HG02763 (cell line): ENCODE results near the gene TRAF7.
"Not testable (repeated sequence)": the region's sequence is repeated elsewhere in the genome, so short reads cannot be mapped to it uniquely, and the experiment has no call there.

Experiments used
- ATAC-seq: cut with Tn5 transposase; IDR thresholded peaks from one replicate; pipeline ENCODE4 v1.9.1; 2021; ENCODE audit warnings: mild to moderate bottlenecking, moderate library complexity; ENCODE audit not compliant: unreplicated experiment

TRAF7 gene

DNA sequence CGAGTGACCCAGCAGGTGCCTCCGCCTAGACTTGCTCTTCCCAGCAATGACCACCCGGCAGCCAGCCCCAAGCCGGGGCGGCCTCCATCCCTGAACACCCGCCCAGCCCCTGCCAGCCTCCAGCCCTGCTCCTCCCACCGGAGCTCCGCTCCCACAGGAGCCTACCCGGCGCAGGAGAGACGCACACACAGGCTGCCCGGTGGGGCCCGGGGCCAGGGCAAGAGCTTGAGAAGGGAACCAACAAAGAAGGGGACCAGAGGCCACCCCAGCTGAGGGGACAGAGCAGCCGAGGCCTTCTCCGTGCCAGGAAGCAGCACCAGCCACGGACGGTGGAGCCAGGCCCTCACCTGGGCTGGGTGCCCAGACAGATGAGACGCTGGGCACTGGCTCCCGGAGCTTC is 33.7 kb upstream of the TRAF7 start:
- no peak for ATAC-seq

DNA sequence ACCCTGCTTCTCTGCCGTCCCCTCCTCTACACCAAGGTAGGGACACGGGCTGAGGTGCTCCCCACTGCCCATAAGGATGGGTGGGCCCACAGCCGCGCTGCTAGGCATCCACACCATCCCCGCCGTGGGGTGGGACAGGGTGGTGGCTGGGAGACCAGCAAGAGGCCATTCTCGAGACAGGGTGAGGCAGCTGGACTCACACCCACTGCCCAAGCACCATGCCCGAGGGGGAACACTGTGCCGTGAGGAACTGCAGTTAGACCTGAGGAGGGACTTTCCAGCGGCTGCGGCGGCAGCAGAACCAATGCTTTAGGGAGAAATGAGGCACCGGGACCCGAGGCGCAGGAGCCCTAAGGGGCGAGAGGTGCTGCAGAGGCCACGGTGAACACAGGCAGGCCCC is 33.2 kb upstream of the TRAF7 start:
- no peak for ATAC-seq

DNA sequence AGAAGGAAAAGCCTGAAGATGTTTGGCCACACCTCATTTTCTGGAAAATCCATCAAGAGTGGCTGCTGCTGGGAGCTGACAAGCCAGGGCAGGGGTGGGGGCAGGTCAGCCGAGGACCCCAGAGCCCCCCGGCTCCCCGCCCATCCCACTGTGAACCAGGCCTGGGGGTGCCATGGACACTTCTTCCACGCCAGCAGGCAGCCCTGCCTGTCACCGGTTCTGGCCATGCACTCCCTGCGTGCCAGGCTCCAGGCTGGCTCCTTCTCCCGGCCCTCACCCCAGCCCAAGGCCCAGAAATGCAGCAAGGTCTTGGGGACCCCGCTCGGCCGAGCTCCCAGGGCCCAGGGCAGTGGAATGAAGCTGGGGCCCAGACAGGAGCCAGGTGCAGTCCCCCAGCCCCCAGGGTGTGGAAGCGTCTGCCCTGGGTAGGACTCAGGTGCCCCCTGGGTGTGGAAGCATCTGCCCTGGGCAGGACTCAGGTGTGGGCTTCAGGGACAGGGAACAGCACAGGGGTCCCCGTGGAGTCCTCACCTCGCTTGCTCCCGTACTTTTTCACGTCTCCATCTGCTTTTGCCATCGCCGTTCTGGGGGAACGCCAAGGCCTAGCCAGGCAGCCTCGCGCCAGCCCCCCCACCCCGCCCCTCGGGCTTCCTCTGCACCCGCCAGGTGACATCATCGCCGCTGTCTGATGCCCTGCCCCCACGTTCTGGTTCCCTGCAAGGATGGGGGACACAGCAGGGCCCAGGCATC is 32.5 kb upstream of the TRAF7 start:
- not testable (repeated sequence) for ATAC-seq

DNA sequence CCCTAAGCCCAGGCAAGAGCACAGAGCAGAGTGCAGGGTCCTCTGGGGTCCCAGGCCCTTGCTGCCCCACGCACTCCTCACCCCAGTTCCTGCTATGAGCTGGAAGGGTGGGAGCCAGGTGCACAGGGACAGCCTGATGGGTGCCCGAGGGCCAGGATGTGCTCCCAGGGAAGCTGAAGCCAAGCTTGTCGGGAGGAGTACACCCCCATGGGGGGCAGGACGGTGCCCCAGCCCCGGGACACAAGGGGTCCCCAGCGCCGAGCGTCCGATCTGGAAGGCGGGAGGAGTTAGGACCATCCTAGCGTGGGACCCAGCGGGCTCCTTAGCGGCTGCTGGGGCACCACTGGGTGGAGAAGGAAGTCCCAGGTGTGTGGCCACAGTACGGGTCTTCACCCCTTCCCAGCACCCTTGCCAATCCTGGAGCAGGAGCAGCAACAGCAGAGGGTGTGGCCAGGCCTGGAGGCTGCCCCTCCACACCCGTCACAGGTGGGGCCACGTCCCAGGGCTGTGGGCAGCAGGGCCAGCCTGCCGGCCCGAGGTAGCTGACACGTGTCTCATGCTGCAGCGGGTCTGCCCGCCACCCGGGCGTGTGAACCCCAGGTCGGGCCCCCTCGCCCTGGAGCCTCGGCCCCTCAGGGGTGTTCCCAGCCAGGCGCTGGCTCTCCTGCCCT is 31.7 kb upstream of the TRAF7 start:
- not testable (repeated sequence) for ATAC-seq

DNA sequence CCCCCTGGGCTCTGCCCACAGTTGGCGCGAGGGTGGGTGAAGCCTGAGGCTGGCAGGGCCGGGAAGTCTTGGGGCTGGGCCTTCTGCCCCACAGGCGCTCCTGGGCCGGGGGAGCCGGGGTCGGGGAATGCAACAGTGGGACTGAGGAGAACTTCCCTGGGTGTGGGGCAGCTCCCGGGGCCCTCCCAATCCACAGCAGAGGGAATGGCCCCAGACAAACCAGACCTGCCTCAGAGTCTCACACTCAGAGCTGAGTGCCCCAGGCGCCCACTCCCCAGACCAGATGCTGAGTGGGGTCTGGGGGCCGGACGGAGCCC is 31.2 kb upstream of the TRAF7 start:
- not testable (repeated sequence) for ATAC-seq

DNA sequence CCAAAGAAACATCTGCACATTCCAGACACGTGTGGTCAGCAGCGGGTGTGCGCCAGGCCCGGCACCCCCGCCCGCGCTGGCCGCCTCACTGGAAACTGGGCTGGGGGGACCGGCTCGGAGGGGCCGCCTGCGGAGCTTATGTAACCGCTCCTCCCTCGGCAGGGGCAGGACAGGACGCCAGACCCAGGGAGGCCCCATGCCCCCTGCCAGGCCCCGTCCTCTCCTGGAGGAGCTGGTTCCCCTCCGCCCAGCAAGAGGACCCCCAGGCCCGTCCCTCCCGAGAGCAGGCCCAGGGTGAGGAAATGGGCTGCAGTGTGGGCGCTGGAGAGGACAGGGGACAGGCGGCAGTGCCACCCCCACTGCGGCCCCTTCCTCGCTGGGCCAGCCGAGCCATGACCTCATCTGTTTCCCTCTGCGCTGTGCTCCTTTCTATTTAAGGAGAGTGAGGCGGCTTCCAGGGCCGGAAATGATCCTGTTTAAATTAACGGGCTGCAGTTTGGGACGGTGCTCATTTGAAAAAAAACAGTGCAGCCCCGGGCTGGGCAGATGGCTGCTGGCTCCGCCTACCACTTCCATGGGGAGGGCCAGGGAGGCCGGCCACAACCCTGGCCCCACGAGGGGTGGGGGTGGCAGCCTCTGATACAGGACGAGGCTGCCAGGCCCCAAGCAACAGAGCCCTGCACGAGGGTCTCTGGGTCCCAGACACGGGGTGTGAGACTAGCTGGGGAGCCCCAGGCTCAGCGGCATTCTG is 30.7 kb upstream of the TRAF7 start:
- not testable (repeated sequence) for ATAC-seq

DNA sequence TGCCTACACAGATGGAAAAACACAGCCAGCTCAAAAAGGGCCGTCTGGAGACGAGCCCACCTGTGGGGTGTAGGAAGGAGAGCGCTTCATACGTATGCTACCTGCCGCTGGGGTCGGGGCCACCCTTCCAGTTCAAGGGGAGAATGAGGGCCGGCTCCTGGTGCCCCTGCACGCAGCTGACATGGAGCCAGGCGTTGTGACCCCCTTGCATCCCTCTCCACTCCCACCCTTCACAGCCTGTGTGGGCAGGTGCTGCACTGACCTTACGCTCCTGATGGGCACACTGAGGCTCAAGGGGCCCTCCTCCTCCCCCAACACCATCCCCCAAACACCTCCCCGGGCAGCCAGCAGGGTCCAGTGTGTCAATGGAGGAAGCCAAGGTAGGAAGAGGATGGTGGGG is 30.0 kb upstream of the TRAF7 start:
- not testable (repeated sequence) for ATAC-seq

DNA sequence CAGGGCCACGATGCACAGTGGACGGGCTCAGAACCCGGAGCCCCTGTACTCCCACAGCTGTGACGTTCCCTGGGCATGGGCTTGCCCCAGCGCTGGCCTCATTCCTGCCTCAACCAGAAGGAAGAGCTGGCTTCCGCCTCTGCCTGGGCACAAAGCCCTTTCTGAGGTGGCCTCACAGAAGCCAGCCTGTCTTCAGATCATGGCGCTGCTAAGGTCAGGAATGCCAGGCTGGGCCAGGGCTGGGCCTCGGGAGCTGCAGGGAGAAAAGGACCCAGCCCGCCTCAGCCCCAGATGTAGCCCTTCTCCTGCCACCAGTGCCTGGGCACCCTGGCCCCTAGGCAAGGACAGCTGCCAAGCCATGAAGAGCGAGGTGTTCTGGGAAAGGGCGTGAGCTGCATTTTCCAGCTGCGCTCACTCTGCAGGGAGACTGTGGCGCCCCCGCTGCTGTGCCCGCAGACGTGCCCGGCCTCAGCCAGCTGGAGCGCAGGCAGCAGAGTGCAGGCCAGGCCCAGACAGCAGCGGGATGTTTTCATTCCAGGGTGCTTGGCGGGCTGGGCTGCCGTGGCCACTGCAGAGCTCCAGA is 29.3 kb upstream of the TRAF7 start:
- ATAC-seq, result not testable (repeated sequence)

DNA sequence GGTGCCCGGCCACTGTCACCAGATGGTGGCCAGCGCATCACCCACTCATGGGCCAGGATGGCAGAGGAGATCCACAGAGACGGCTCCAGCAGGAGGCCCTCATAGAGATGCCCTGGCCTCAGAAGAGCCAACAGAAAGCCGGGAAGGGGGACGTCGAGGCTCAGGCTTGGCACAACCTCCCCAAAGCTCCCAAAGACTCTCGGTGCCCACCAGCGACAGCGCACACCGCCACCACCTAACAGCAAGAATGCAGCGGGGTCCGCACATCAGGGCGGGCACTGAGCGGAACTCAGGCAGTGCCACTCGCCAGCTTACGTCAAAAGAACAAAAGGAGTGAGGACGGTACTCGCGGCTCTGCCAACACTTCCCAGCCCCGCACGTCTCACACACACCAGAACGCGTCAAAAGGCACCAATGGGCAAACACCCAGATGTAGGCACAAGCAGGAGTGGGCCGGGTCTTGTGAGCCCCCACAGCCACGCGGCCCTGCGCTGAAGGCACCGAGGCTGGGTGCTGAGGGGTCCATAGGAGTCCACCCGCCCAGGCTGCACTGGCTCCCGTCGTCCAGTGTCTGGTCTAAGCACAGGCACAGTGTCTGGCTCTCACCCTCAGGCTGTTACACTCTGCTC is 28.5 kb upstream of the TRAF7 start:
- not testable (repeated sequence) for ATAC-seq

DNA sequence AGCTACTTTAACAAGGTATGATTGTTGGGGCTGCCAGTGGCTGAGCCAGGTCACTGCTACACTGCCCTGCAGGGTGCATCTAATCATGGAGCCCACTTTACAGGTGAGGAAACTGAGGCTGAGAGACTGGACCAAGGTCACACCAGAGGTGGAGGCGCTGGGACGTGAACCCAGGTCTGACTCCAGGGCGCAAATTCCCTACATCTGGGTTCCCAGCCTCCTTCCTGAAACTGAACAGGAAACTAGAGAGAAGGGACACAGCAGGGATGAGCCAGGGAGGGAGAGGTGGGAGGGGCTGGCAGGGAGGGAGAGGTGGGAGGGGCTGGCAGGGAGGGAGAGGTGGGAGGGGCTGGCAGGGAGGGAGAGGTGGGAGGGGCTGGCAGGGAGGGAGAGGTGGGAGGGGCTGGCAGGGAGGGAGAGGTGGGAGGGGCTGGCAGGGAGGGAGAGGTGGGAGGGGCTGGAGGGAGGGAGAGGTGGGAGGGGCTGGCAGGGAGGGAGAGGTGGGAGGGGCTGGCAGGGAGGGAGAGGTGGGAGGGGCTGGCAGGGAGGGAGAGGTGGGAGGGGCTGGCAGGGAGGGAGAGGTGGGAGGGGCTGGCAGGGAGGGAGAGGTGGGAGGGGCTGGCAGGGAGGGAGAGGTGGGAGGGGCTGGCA is 27.8 kb upstream of the TRAF7 start:
- ATAC-seq, result not testable (repeated sequence)

DNA sequence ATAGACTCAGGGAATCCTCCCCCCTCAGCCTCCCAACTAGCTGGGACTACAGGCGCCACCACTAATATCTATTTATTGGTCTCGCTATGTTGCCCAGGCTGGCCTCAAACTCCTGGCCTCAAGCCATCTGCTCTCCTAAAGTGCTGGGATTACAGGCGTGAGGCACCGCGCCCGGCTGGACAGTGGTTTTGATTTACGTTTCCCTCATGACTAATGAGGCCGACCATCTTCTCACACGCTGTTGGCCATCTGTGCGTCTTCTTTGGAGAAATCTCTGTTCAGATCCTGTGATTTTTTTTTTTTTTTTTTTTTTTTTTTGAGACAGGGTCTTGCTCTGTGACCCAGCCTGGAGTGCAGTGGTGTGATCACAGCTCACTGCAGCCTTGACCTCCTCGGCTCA is 26.3 kb upstream of the TRAF7 start:
- ATAC-seq, result not testable (repeated sequence)

DNA sequence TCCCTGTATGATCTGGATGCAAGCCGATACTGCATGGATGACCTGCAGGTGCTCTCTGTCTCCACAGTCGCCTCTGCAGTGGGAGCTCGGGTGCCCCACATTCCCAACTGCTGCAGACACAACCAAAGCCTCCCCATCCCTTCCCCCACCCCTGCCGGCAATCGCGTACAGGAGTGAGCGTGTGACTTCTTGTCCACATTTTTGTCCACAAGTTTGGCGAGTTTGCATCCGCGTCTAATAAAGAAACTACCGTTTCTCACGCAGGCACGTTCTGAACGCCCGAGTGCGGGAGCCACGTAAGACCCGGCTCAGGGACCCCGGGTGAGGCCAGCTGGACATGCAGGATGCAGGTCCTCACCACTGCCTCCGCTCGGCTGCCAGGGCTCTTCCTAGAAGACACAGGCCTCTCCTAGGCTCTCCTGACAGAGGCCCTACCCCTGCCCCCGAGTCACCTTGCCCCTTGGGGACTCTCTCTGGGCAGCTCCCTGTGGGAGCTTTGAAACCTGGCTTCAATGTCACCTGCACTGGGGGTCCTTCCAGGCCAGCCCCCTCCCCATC is 25.6 kb upstream of the TRAF7 start:
- ATAC-seq, result not testable (repeated sequence)

DNA sequence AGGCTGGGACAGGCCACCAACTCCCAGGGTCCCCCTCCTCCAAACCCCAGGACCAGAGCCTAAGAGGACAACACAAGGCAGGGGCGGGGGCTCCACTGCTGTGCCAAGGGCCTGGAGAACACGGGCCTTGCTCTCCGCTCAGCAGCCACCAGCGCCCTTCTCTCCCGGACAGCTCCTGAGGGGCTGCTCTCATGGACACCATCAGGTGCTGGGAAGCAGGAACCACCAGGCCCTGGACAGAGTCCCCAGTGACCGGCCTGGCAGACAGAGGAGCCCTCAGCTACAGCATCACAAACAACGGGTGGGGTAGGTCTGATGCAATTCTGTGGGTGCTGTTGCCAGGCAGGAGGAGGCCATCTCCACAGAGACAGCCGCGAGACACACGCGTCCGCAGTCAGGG is 21.8 kb upstream of the TRAF7 start:
- not testable (repeated sequence) for ATAC-seq

DNA sequence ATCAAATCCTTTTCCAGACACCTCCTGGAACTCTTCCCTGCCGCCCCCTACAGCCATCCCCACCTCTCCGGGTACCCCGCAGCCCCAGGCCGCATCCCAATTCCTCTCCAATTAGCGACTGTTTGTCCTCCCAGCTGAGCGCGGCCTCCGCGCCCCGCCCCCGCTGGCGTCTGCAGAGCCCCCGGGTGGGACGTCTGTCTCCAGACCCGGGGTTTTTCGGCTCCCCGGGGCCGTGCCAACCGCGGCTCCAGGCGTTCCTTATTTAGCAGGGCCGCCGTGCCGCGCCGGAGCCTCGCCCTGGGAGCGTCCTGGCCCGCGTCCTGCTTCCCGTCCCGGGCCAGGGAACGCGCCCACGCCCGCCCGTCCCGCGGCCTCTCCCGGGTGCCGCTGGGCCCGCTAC is 20.5 kb upstream of the TRAF7 start:
- not testable (repeated sequence) for ATAC-seq

DNA sequence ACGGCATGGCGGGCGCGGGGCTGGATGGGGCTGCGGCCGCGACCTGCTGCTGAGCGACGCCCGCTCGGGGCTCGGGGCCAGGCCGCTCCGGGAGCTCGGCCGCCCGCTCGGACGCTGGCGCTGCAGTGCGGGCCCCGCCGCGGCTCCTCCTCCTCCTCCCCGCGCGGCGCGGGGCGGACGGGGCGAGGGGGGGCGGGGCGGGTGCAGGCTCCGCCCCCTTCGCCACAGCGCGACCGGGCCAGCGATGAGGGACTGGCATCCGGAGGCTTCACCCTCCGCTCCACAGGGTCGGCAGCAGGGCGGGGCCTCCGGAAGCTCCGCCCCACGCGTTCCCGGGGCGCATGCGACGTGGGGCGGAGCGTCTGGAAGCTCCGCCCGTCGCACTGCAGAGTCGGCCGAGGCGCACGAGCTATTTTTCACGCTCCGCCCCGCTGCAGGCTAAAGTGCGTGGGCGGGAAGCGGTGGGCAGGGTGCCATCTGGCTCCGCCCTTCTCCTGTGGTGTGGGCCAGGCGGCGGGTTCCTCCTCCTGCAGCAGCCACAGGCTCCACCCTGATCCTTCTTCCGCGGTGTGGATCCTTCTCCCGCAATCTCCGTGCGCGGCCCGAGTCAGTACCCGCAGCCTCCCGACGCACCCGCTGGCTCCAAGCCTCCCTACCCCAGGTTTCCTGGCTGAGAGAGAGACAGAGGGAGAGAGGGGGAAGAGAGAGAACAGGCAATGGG is 19.7 kb upstream of the TRAF7 start, which contains the start of gene PKD1:
TSS of gene PKD1 (minus strand) at position 129 of the 721 bp plus-strand sequence. CDS start 209 bp downstream, outside the sequence.
- not testable (repeated sequence) for ATAC-seq

DNA sequence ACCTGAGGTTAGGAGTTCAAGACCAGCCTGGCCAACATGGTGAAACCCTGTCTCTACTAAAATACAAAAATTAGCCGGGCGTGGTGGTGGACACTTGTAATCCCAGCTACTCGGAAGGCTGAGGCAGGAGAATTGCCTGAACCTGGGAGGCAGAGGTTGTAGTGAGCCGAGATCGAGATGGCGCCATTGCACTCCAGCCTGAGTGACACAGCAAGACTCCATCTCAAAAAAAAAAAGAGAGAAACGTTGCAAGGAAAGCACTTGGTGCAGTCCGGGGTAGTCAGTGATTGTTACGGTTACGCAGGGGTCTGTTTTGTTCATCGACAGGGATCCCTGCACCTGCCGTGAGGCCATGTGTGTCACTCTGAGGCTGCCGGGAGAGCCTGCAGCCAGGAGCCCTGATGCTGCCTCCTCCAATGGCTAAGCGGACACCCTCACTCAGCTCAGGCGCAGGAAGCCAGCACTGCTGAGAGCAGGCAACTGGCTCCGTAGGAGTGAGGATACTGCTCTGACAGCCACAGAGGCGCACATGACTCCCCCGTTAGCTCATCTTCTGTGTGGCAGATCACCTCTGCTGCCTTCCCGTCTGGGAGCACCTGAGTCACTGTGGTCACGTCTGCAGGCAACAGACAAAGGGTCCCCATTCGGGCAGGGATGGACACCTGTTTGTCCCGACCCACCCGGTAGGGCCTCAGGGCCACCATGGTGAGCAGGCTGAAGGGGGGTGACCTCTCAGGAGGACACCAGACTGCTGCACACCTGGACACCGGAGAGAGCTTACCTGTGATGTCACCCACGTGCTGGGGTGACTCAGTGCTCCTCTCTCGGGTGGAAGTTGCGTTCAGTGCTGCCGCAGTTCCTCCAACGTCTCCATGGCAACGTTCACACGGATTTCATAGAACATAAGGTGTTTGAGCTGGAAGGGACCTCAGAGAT is 12.4 kb upstream of the TRAF7 start:
- ATAC-seq, result no peak

DNA sequence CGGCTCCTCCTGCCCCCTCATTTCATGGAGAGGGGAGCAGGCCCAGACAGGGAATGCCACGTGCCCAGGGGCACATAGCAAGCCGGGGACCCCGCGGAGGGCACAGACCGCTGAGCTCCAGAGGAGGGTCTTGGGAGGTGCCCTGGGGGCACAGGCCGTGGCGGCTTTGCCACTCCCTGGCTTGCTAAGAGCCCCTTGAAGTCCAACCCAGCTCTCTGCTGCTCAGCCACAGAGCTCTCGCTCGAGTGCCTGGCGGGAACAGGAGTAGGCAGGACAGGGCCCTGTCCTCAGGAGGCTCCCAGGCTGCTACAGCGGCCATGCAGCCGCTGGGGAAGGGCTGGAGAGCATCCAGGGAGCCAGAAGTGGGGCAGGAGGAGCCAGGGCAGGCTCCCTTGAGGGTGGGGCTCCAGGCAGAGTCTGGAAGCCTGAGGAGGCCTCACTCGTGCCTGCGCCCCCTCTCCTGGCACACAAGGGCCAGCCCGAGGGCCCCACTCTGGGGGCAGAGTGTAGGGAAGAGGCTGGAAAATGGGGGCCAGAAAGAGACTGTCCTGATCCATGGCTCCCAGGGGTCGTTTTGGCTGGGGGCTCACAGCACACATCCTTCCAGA is 11.6 kb upstream of the TRAF7 start:
- no peak for ATAC-seq

DNA sequence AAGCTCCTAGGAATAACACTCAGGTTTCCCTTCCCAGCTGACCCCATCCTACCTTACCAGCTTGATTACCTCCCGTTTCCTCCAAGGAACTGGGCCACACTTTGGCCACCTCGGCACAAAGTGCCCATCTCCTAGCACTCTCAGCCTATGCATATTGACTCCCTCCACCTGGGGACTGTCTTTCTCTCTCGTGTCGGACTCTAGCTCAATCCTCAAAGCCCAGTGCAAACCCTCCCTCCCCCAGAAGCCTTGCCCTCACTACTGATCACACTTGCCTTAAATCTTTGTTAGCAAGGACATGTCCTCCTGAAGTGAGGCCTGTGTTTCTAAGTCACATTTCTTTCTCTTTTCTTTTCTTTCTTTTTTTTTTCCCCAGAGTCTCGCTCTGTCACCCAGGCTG is 9.7 kb upstream of the TRAF7 start:
- no peak for ATAC-seq
